Measurements from ENCODE around the gene MVB12A.
A peak's percentile ranks its signal among the peaks of the same experiment; 100 is the strongest.

Gene MVB12A

GRCh38 chr19:17404621-17405249 is 15.1 kb upstream of the MVB12A start:
- TF ChIP-seq CTCF (IDR thresholded peaks at IDR 0.05; ENCODE audit: low read depth, low read length, missing control alignments) = no peak
- peak overlapping the region; percentile 75 for H3K4me3 ChIP-seq (ENCODE audit: low read depth, low read length)
- DNase-seq (ENCODE audit: low read depth) = no peak

- peak within 1 kb of the TSS; percentile 75 for H3K4me3 ChIP-seq (ENCODE audit: low read depth, low read length)
- TF ChIP-seq CTCF (IDR thresholded peaks at IDR 0.05; ENCODE audit: low read depth, low read length, missing control alignments) = no peak
- peak; percentile 85 for DNase-seq (ENCODE audit: low read depth)
These were observed 14.4 kb upstream of the MVB12A start, which contains the start of gene BST2 for GRCh38 chr19:17405250-17406045. Gene BST2, minus strand, starts transcription at chr19:17405630. Its CDS starts 55 bp downstream, at chr19:17405575.

- no peak for DNase-seq (ENCODE audit: low read depth)
- H3K4me3 ChIP-seq (ENCODE audit: low read depth, low read length) = peak overlapping the region; percentile 75
- no peak for TF ChIP-seq CTCF (IDR thresholded peaks at IDR 0.05; ENCODE audit: low read depth, low read length, missing control alignments)
These were observed 13.6 kb upstream of the MVB12A start for GRCh38 chr19:17406046-17406886.

GRCh38 chr19:17406887-17407196 is 13.0 kb upstream of the MVB12A start:
- no peak for TF ChIP-seq CTCF (IDR thresholded peaks at IDR 0.05; ENCODE audit: low read depth, low read length, missing control alignments)
- H3K4me3 ChIP-seq (ENCODE audit: low read depth, low read length) = peak overlapping the region; percentile 75
- DNase-seq (ENCODE audit: low read depth) = no peak

GRCh38 chr19:17409990-17410389 is 9.9 kb upstream of the MVB12A start:
- TF ChIP-seq CTCF (IDR thresholded peaks at IDR 0.05; ENCODE audit: low read depth, low read length, missing control alignments) = no peak
- H3K4me3 ChIP-seq (ENCODE audit: low read depth, low read length) = no peak overlapping the region
- no peak for DNase-seq (ENCODE audit: low read depth)

- TF ChIP-seq CTCF (IDR thresholded peaks at IDR 0.05; ENCODE audit: low read depth, low read length, missing control alignments) = no peak
- no peak for DNase-seq (ENCODE audit: low read depth)
- no peak overlapping the region for H3K4me3 ChIP-seq (ENCODE audit: low read depth, low read length)
These were observed 8.0 kb upstream of the MVB12A start for GRCh38 chr19:17411801-17412200.
